H9 (cell line): ENCODE data around the gene MBLAC1. TPM values are rescaled to one million over a fixed set of nuclear protein-coding genes. Genes with fewer than 3 reads are reported as not detected.

Source experiments
- DNase-seq: peaks from one replicate; pipeline ENCODE4 v3.0.0-alpha.2; 2017
- H2AFZ ChIP-seq: one replicate; pipeline ENCODE4 v1.6.1; 2013; ENCODE audit warnings: mild to moderate bottlenecking, low read length, control low read depth, moderate library complexity
- H2AK5ac ChIP-seq: 2 replicates; pipeline ENCODE4 v1.6.1; 2013; ENCODE audit warnings: low read length, control low read depth, mixed read lengths; ENCODE audit not compliant: insufficient read length
- H2BK120ac ChIP-seq: one replicate; pipeline ENCODE4 v1.6.1; 2013; ENCODE audit warnings: low read depth, mild to moderate bottlenecking, low read length, control low read depth, inconsistent platforms; ENCODE audit not compliant: poor library complexity, severe bottlenecking
- H2BK12ac ChIP-seq: 2 replicates; pipeline ENCODE4 v1.6.1; 2013; ENCODE audit warnings: low read length, control low read depth, mixed read lengths, low read depth; ENCODE audit not compliant: insufficient read length
- H2BK15ac ChIP-seq: 2 replicates; pipeline ENCODE4 v1.6.1; 2013; ENCODE audit warnings: low read depth, low read length, control low read depth
- H2BK20ac ChIP-seq: one replicate; pipeline ENCODE4 v1.6.1; 2013; ENCODE audit warnings: low read depth, mild to moderate bottlenecking, low read length, control low read depth, inconsistent platforms; ENCODE audit not compliant: poor library complexity, severe bottlenecking
- H2BK5ac ChIP-seq: 2 replicates; pipeline ENCODE4 v1.6.1; 2013; ENCODE audit warnings: low read length, control low read depth, mixed read lengths; ENCODE audit not compliant: insufficient read length
- H3K14ac ChIP-seq: 2 replicates; pipeline ENCODE4 v1.6.1; 2013; ENCODE audit warnings: low read length, control low read depth; ENCODE audit not compliant: insufficient read depth
- H3K18ac ChIP-seq: 2 replicates; pipeline ENCODE4 v1.6.1; 2013; ENCODE audit warnings: low read depth, mild to moderate bottlenecking, mixed read lengths, low read length, control low read depth; ENCODE audit not compliant: insufficient read length
- H3K23ac ChIP-seq: 2 replicates; pipeline ENCODE4 v1.6.1; 2013; ENCODE audit warnings: low read length, control low read depth, mixed read lengths, low read depth; ENCODE audit not compliant: insufficient read length
- H3K23me2 ChIP-seq: 2 replicates; pipeline ENCODE4 v1.6.1; 2013; ENCODE audit warnings: low read depth, mild to moderate bottlenecking, mixed read lengths, low read length, control low read depth; ENCODE audit not compliant: insufficient read length, poor library complexity, severe bottlenecking
- H3K27ac ChIP-seq: 2 replicates; pipeline ENCODE4 v1.5.1; 2013; ENCODE audit warnings: low read length, control low read depth, mixed read lengths, low read depth; ENCODE audit not compliant: insufficient read length
- H3K27me3 ChIP-seq: 2 replicates; pipeline ENCODE4 v1.6.1; 2013; ENCODE audit warnings: low read length, control low read depth, inconsistent platforms; ENCODE audit not compliant: insufficient read depth
- H3K4ac ChIP-seq: 2 replicates; pipeline ENCODE4 v1.6.1; 2013; ENCODE audit warnings: low read depth, mild to moderate bottlenecking, control low read depth, inconsistent platforms, low read length, moderate library complexity
- H3K4me1 ChIP-seq: 2 replicates; pipeline ENCODE4 v1.6.1; 2013; ENCODE audit warnings: low read length, control low read depth, inconsistent platforms; ENCODE audit not compliant: insufficient read depth
- H3K4me2 ChIP-seq: 2 replicates; pipeline ENCODE4 v1.6.1; 2013; ENCODE audit warnings: low read length, control low read depth, mixed read lengths; ENCODE audit not compliant: insufficient read length, insufficient read depth
- H3K56ac ChIP-seq: 2 replicates; pipeline ENCODE4 v1.6.1; 2013; ENCODE audit warnings: low read depth, mild to moderate bottlenecking, mixed read lengths, low read length, control low read depth; ENCODE audit not compliant: insufficient read length
- H3K79me1 ChIP-seq: 2 replicates; pipeline ENCODE4 v1.6.1; 2013; ENCODE audit warnings: low read depth, mild to moderate bottlenecking, moderate library complexity, low read length, control low read depth, inconsistent platforms; ENCODE audit not compliant: insufficient read depth, poor library complexity, severe bottlenecking
- H3K79me2 ChIP-seq: 2 replicates; pipeline ENCODE4 v1.6.1; 2013; ENCODE audit warnings: low read length, control low read depth, inconsistent platforms; ENCODE audit not compliant: insufficient read depth
- H3K9ac ChIP-seq: 2 replicates; pipeline ENCODE4 v1.6.1; 2013; ENCODE audit warnings: low read length, control low read depth, mixed read lengths; ENCODE audit not compliant: insufficient read length; ENCODE audit errors: extremely low read depth
- H3K9me3 ChIP-seq: one replicate; pipeline ENCODE4 v1.6.1; 2013; ENCODE audit warnings: low read depth, low read length, inconsistent platforms; ENCODE audit not compliant: control insufficient read depth
- H3T11ph ChIP-seq: one replicate; pipeline ENCODE4 v1.6.1; 2013; ENCODE audit warnings: mild to moderate bottlenecking, low read length, control low read depth, inconsistent platforms
- H4K20me1 ChIP-seq: one replicate; pipeline ENCODE4 v1.6.1; 2013; ENCODE audit not compliant: control insufficient read depth, insufficient read length, insufficient read depth
- H4K5ac ChIP-seq: 2 replicates; pipeline ENCODE4 v1.6.1; 2013; ENCODE audit warnings: low read depth, mild to moderate bottlenecking, mixed read lengths, low read length, control low read depth; ENCODE audit not compliant: insufficient read length
- H4K8ac ChIP-seq: replicated peaks from 2 replicates; pipeline ENCODE4 v1.6.1; 2013; ENCODE audit warnings: low read length, control low read depth, mixed read lengths, low read depth; ENCODE audit not compliant: insufficient read length
- H4K91ac ChIP-seq: 2 replicates; pipeline ENCODE4 v1.6.1; 2013; ENCODE audit warnings: low read depth, mild to moderate bottlenecking, moderate library complexity, mixed read lengths, low read length, control low read depth; ENCODE audit not compliant: insufficient read length
- H3K27ac Mint-ChIP-seq, 3 experiments: 2 replicates in 2 of 3; 3 replicates in 1 of 3; pipeline ENCODE4 v1.8.0; 2020 to 2021; ENCODE audit warnings: mixed read lengths in 3 of 3, mild to moderate bottlenecking in 1 of 3, moderate library complexity in 1 of 3
- H3K27me3 Mint-ChIP-seq: 2 replicates; pipeline ENCODE4 v1.8.0; 2021; ENCODE audit warnings: low read depth, mild to moderate bottlenecking, moderate library complexity, mixed read lengths
- H3K36me3 Mint-ChIP-seq, 3 experiments: 2 replicates in 2 of 3; 3 replicates in 1 of 3; pipeline ENCODE4 v1.8.0; 2020 to 2021; ENCODE audit warnings: low read depth in 3 of 3, mixed read lengths in 3 of 3; ENCODE audit not compliant: insufficient read depth in 1 of 3
- H3K4me1 Mint-ChIP-seq, 2 experiments: 2 replicates each; pipeline ENCODE4 v1.8.0; 2020; ENCODE audit warnings: mixed read lengths in 2 of 2
- H3K4me3 Mint-ChIP-seq, 2 experiments: 2 replicates in 1 of 2; 3 replicates in 1 of 2; pipeline ENCODE4 v1.8.0; 2020 to 2021; ENCODE audit warnings: mild to moderate bottlenecking in 2 of 2, mixed read lengths in 2 of 2, moderate library complexity in 1 of 2
- H3K9me3 Mint-ChIP-seq, 2 experiments: 2 replicates in 1 of 2; 3 replicates in 1 of 2; pipeline ENCODE4 v1.8.0; 2020; ENCODE audit warnings: mild to moderate bottlenecking in 2 of 2, mixed read lengths in 2 of 2, moderate library complexity in 1 of 2
- WGBS: extraction: QIAGEN DNeasy Blood & Tissue Kit; methylation state at CpG from one replicate; pipeline ENCODE4 v1.1.7; 2013; ENCODE audit warnings: missing lambda C conversion rate, low lambda C conversion rate, mixed read lengths; ENCODE audit not compliant: insufficient read length; ENCODE audit errors: extremely low coverage; 5-methylcytosine and 5-hydroxymethylcytosine counted together
- total RNA-seq: library from RNA; stranded (reverse); gene quantifications from 2 replicates; pipeline ENCODE4 v1.2.1, GENCODE V29; 2021
- TF ChIP-seq, protein P1 (sequence below): fragments of 200-600 bp; sonication (generic); conservative IDR thresholded peaks from 3 replicates; pipeline ENCODE4 v1.8.0; 2021; ENCODE audit warnings: antibody characterized with exemption, mild to moderate bottlenecking

MBLAC1 gene
- total RNA-seq, 1 experiment from 2014 or later = 1.9 TPM

DNA sequence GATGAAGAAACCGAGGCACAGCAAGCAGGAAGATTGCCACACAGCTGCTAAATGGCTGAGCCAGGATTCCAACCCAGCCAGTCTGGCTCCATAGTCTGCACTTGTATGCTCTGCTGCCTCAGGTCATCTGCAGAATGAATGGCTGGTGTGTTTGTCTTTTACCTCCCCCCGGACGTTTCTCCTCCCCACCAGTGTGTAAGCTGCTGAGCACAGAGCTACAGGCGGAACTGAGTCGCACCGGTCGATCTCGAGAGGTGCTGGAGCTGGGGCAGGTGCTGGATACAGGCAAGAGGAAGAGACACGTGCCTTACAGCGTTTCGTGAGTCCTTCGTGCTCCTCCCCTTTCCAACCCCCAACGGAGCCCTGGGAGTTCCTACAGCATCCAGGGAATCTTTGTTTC lies 4.7 kb upstream of the MBLAC1 start:
- Mint-ChIP-seq H3K4me3 (no peak overlapping the region; a peak in 1 of 5 replicates), H3K36me3 (peaks cover 6 to 14% (median 9%) of the 10 kb centered on the region in 3 experiments; a peak in 4 of 7 replicates), H3K27me3 (no peaks in the 10 kb centered on the region; the same call in 1 of the 2 replicates), H3K4me1 (peaks cover 12 to 21% of the 10 kb centered on the region in 2 experiments), H3K9me3 (no peaks in the 10 kb centered on the region), H3K27ac (peak overlapping the region in 1 of 3 experiments; percentile 85; a peak in 2 of 7 replicates)
- Histone ChIP-seq H3T11ph (no peak overlapping the region), H2BK15ac (no peak overlapping the region), H3K9me3 (no peaks in the 10 kb centered on the region), H3K4me1 (no peaks in the 10 kb centered on the region), H3K23ac (no peak overlapping the region), H3K4ac (no peak overlapping the region), H3K27me3 (no peaks in the 10 kb centered on the region), H3K9ac (no peak overlapping the region), H2AFZ (no peak overlapping the region), H2BK120ac (no peak overlapping the region), H2BK20ac (no peak overlapping the region), H3K27ac (no peak overlapping the region), H4K20me1 (no peaks in the 10 kb centered on the region), H2AK5ac (no peak overlapping the region), H3K18ac (no peak overlapping the region), H3K79me2 (no peaks in the 10 kb centered on the region), H3K79me1 (no peaks in the 10 kb centered on the region), H2BK12ac (no peak overlapping the region), H3K23me2 (peaks cover 13% of the 10 kb centered on the region), H4K91ac (no peak overlapping the region), H2BK5ac (no peak overlapping the region), H4K8ac (no peak overlapping the region), H4K5ac (no peak overlapping the region), H3K4me2 (no peak overlapping the region), H3K14ac (no peak overlapping the region; the same call in 1 of the 2 replicates), H3K56ac (no peak overlapping the region)
- TF ChIP-seq, protein P1, sequence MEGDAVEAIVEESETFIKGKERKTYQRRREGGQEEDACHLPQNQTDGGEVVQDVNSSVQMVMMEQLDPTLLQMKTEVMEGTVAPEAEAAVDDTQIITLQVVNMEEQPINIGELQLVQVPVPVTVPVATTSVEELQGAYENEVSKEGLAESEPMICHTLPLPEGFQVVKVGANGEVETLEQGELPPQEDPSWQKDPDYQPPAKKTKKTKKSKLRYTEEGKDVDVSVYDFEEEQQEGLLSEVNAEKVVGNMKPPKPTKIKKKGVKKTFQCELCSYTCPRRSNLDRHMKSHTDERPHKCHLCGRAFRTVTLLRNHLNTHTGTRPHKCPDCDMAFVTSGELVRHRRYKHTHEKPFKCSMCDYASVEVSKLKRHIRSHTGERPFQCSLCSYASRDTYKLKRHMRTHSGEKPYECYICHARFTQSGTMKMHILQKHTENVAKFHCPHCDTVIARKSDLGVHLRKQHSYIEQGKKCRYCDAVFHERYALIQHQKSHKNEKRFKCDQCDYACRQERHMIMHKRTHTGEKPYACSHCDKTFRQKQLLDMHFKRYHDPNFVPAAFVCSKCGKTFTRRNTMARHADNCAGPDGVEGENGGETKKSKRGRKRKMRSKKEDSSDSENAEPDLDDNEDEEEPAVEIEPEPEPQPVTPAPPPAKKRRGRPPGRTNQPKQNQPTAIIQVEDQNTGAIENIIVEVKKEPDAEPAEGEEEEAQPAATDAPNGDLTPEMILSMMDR = no peak
- no peak for DNase-seq
- no CpG with 5 or more reads among the region's 13 CpGs for WGBS
